ENCODE measurements around the gene CWC22.
"Not testable (repeated sequence)": the region's sequence is repeated elsewhere in the genome, so short reads cannot be mapped to it uniquely, and the experiment has no call there.

The CWC22 gene

DNA sequence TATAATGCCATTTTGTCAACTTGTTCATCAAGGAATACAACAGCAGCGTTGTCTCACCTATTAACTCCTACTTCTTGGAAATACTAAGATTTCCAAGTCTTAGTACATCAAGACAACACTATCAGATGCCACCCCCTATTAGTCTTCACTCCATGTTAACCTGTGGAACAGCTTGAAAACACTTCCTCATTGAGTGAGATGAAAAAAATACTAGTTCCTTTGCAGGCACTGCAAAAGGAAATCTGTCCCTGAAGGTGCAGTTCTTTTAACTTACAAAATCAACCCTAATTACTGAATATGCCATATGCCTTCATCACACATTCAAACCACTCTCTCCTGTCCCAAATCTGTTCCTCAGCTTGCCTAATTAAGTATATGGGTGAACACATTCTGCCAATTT, 4.0 kb downstream of the CWC22 start:
- no peak for DNase-seq (ENCODE audit: low read depth)

GRCh38 chr2:180002198-180002770, 4.8 kb downstream of the CWC22 start:
- DNase-seq (ENCODE audit: low read depth): no peak

DNA sequence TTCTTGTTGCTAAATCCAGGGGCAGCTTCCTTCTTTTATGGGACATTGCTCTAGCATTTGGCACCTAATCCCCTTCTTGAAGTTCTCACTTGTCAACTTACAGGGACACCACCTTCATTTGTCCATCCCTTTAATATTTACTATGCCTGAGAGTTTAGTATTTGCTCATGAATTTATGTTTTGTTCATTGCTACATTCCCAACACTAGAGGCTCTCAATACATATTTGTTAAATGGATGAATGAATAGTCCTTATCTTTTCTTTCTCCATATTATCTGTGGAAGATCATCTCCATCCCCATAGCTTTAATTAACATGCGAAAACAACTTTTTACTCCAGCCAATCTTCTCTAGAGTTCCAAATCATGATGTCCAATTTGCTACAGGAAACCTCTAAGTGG, 5.4 kb downstream of the CWC22 start:
- DNase-seq (ENCODE audit: low read depth): no peak

- no peak for DNase-seq (ENCODE audit: low read depth)
These were observed 6.7 kb downstream of the CWC22 start for GRCh38 chr2:180000434-180000833.

DNA sequence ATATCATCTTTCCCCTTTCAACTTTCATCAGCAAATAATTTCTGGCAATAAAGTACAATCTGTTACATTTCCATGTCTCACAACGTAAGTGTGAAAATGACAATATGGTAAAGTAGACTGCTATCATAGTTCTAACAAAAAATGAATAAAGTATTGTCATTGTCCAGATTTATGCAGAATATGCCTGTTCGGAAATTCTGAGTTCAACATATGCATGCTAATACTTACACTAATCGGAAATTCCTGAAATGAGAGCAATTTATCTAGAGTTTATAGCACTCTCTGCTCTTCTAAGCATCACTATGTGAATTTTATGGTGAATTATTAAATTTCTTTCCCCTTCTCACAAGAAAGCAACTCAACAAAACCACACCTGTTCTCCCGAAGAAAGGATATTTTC, 8.1 kb downstream of the CWC22 start:
- no peak for DNase-seq (ENCODE audit: low read depth)

- DNase-seq (ENCODE audit: low read depth): no peak
These were observed 11.2 kb downstream of the CWC22 start for GRCh38 chr2:179995741-179996515.

GRCh38 chr2:179991344-179991743, 15.8 kb downstream of the CWC22 start:
- no peak for DNase-seq (ENCODE audit: low read depth)

DNA sequence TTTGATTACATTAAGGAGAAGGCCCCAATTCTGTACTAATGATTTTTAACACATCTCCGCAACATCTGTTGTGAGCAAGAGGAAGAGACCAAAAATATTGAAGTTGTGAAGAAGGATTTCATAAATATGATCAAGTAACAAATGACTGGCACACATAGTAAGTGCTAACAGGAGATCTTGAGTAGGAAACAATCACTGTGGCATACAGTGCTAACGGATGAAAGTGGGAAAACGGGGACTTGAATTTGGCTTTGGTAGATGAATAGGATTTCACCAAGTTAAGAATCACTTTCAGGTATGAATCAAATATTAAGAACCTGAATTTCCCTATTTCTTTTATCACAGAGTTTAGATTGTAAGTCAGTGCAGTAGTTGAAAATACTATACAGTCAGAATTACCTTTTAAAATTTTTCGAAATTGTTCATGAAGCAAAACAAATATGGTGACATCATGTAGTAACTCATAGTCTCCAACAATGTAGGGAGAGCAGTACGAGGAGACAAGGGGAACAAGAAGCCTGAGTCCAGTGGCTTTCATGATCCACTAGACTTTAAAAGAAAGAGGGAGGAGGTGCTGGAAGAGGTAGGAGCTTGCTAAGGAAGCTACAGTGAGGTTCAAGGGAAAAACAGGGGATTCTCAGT, 16.3 kb downstream of the CWC22 start:
- no peak for DNase-seq (ENCODE audit: low read depth)

- no peak for DNase-seq (ENCODE audit: low read depth)
These were observed 19.2 kb downstream of the CWC22 start for GRCh38 chr2:179987916-179988315.

- no peak for DNase-seq (ENCODE audit: low read depth)
These were observed 21.8 kb downstream of the CWC22 start for GRCh38 chr2:179985163-179985820.

GRCh38 chr2:179983250-179983932, 23.7 kb downstream of the CWC22 start:
- DNase-seq (ENCODE audit: low read depth): no peak

DNA sequence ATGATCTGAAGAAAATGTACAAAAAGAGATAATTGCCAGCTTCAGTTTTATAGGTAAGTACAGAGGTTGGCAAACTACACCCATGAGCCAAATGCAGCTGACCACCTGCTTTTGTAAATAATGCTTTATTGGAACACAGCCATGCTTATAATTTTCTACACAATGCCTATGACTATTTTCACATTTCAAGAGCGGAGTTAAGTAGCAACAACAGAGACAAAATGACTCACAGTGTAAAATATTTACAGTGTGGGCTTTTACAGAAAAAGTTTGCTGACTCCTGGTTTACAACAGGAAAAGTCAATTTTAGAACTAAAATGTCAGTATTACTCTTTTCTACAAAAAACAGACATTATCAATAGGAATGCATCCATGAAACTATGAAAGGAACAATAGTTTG, 26.0 kb downstream of the CWC22 start:
- DNase-seq (ENCODE audit: low read depth): no peak

DNA sequence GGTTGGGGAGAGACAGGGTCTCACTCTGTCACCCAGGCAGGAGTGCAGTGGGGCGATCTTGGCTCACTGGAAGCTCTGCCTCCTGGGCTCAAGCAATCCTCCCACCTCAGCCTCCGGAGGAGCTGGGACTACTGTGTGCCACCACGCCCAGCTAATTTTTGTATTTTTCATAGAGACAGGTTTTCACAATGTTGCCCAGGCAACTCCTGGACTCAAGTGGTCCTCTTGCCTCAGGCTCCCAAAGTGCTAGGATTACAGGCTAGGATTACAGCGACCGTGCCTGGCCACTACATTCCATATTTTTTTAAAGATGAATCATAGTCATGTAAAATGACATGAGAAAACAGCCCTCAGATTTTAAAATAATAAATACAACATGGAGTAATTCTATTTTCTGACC, 32.3 kb downstream of the CWC22 start:
- DNase-seq (ENCODE audit: low read depth): no peak

GRCh38 chr2:179966778-179967394, 40.2 kb downstream of the CWC22 start:
- DNase-seq (ENCODE audit: low read depth): no peak

- no peak for DNase-seq (ENCODE audit: low read depth)
These were observed 41.5 kb downstream of the CWC22 start for GRCh38 chr2:179965291-179966258.

DNA sequence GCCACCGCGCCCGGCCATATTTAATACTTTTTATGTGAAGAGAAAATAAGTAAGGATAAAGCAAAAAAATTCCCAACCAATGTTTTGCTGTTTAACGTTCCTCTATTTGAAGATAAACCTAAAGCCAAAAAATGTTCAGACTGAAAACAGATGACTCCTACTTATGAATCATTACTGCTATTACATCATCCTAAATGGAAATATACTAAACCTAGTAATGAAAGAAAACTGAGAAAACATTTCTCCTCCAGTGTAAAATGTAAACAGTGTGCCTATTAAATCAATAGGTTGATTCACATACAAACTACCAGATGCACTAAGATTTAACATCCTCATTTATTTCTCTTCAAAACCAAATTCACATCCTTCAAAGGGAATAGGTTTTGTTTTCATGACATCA, 43.5 kb downstream of the CWC22 start:
- DNase-seq (ENCODE audit: low read depth): peak; percentile 18

GRCh38 chr2:179958251-179958650, 48.8 kb downstream of the CWC22 start:
- not testable (repeated sequence) for DNase-seq (ENCODE audit: low read depth)

DNA sequence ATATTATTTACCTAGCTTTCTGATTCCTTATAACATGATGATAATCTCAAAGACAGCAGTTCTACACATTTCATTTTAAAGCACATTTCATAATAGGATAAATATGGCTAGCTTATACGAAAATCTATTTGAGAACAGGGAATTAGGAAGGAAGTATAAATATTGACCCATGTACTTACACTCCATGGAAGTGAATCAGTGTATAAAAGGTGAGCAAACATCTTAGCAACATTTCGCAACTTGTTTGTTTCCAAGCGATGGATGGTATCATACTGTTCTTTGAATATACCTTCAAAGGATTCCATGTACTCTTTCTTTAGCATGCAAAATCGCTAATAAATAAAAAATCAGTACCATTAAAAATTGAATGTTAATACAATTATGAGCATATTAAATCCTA, 53.1 kb downstream of the CWC22 start:
- DNase-seq (ENCODE audit: low read depth): no peak

DNA sequence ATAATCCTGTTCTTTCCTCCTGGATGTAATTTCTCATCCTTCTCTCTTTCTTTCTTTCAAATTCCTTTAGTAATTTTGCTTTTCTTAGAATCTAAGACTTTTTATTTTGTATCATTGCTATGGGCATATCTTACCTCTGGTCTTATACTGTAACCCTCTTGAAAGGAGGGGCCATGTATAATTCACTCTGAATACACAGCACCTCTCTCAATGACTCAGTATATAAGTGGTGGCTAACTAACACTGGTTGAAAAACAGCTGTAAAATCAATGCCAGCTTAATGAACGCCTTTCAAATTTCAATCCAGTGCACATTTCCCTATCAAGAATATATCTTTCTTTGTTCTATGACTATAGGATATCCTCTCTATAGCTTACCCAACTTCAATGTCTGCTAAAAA, 53.7 kb downstream of the CWC22 start:
- no peak for DNase-seq (ENCODE audit: low read depth)

- DNase-seq (ENCODE audit: low read depth): no peak
These were observed 54.4 kb downstream of the CWC22 start for GRCh38 chr2:179952658-179953057.

DNA sequence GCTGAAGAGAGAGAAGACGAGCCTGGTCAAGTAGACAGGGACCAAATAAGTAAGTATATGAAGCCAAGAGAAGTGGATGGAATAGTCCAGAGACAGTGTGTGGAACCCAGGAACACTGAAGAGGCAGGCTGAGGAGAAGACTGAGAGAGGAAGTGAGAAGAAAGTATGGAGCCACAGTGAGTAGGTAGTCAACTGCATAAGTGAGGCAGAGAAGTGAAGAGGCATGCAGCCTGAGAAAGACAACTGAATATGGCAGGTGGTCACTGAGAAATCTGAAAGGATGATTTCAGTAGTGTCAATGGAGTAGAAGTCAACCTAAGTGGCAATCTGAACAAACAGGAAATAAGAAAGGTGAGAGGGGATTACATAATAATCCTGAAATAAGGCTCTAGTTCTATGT, 55.4 kb downstream of the CWC22 start:
- no peak for DNase-seq (ENCODE audit: low read depth)

All from stromal cell of bone marrow (primary cell).